Ishikawa (cell line): ENCODE results near the gene TMIGD1.
A peak's percentile ranks its signal among the peaks of the same experiment; 100 is the strongest.

Source experiments
- CEBPB ChIP-seq: IDR thresholded peaks from 2 replicates; pipeline ENCODE4 v1.6.1; 2012
- CREB1 ChIP-seq: IDR thresholded peaks from 2 replicates; pipeline ENCODE4 v1.6.1; 2012; ENCODE audit warnings: low read depth
- EGR1 ChIP-seq: IDR thresholded peaks from 2 replicates; pipeline ENCODE4 v1.6.1; 2012
- EP300 ChIP-seq: IDR thresholded peaks from 2 replicates; pipeline ENCODE4 v1.6.1; 2012; ENCODE audit warnings: borderline replicate concordance
- FOXM1 ChIP-seq: IDR thresholded peaks from 2 replicates; pipeline ENCODE4 v1.6.1; 2012; ENCODE audit warnings: low read depth, borderline replicate concordance
- MAX ChIP-seq: IDR thresholded peaks from 2 replicates; pipeline ENCODE4 v1.6.1; 2012
- NFIC ChIP-seq: IDR thresholded peaks from 2 replicates; pipeline ENCODE4 v1.6.1; 2012
- RAD21 ChIP-seq: IDR thresholded peaks from 2 replicates; pipeline ENCODE4 v1.6.1; 2012; ENCODE audit warnings: low read depth
- REST ChIP-seq: IDR thresholded peaks from 2 replicates; pipeline ENCODE4 v1.6.1; 2012; ENCODE audit warnings: low read depth, mild to moderate bottlenecking
- TAF1 ChIP-seq: IDR thresholded peaks from 2 replicates; pipeline ENCODE4 v1.6.1; 2012; ENCODE audit warnings: low read depth, mild to moderate bottlenecking
- TCF12 ChIP-seq: IDR thresholded peaks from 2 replicates; pipeline ENCODE4 v1.6.1; 2012; ENCODE audit warnings: low read depth
- TEAD4 ChIP-seq: IDR thresholded peaks from 2 replicates; pipeline ENCODE4 v1.6.1; 2012
- USF1 ChIP-seq: IDR thresholded peaks from 2 replicates; pipeline ENCODE4 v1.6.1; 2012
- YY1 ChIP-seq: IDR thresholded peaks from 2 replicates; pipeline ENCODE4 v1.6.1; 2012; ENCODE audit warnings: low read depth
- ZBTB7A ChIP-seq: IDR thresholded peaks from 2 replicates; pipeline ENCODE4 v1.6.1; 2012; ENCODE audit warnings: low read depth

TMIGD1 gene

DNA sequence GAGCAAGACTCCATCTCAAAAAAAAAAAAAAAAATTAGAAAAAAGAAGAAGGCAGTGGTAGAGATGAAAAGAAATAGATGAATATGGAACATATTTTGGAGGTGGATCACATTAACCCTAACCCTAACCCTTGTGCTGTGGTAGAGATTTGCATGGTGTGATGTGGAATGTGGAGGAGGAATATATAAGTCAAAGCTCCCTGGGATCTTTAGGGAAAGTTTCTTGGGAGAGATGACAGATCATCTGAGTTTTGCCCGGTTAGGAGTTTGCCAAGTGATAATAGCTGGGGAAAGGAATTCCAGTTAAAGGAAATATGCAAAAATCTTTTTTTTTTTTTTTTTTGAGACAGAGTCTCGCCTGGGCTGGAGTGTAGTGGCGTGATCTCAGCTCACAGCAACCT is 29.1 kb downstream of the TMIGD1 start:
- TF ChIP-seq CEBPB (no peak), USF1 (no peak), ZBTB7A (no peak)

GRCh38 chr17:30302241-30302640 is 31.6 kb downstream of the TMIGD1 start:
- TF ChIP-seq TEAD4 (no peak), CREB1 (no peak), REST (no peak), MAX (no peak), EP300 (no peak), NFIC (no peak), TCF12 (no peak), ZBTB7A (no peak), RAD21 (no peak), FOXM1 (no peak), USF1 (no peak), CEBPB (no peak), YY1 (no peak), TAF1 (no peak), EGR1 (no peak)

- TF ChIP-seq CREB1 (no peak), CEBPB (no peak), TCF12 (no peak), NFIC (no peak), EGR1 (no peak), REST (no peak)
Measured at GRCh38 chr17:30300818-30301217, 33.0 kb downstream of the TMIGD1 start.

DNA sequence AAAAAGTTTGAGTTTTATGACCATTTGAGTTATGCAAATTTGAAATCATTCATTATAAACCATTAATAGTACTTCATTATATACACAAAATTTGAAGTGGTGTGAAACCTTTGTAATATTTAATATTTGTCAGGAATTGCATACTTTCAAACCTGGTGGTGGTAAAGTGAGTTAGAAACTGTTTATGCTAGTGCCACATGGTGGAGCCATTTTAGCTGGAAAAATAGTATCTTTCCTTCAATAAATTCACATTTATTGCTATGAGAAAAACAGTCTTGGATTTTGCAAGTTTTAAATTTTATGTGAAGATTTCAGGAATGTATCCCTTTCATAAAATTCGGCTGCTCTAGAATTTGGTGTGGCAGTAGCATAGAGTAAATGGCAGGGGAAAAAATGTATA is 34.9 kb downstream of the TMIGD1 start:
- TF ChIP-seq FOXM1 (no peak), TEAD4 (no peak), ZBTB7A (no peak), USF1 (no peak), RAD21 (0 out of 2 replicates have a peak, but pooled peaks have one; percentile 4)

GRCh38 chr17:30297715-30298114 is 36.1 kb downstream of the TMIGD1 start:
- TF ChIP-seq TAF1 (no peak), EP300 (no peak), TCF12 (no peak), USF1 (no peak), NFIC (no peak), REST (no peak), CEBPB (no peak), EGR1 (no peak), YY1 (no peak), CREB1 (no peak), TEAD4 (no peak), FOXM1 (no peak), RAD21 (no peak), ZBTB7A (no peak), MAX (no peak)
